Measurements from ENCODE around the gene KIAA0319L.
"Not testable (repeated sequence)": the region's sequence is repeated elsewhere in the genome, so short reads cannot be mapped to it uniquely, and the experiment has no call there.

Gene KIAA0319L

GRCh38 chr1:35557118-35557610, at the start of gene KIAA0319L:
TSS of gene KIAA0319L (minus strand) at chr1:35557403. CDS start at chr1:35554491, 2,912 bp downstream.
- peak; percentile 80 for DNase-seq

- DNase-seq = no peak
Observed at GRCh38 chr1:35605867-35606182, 48.6 kb upstream of the KIAA0319L start.

DNA sequence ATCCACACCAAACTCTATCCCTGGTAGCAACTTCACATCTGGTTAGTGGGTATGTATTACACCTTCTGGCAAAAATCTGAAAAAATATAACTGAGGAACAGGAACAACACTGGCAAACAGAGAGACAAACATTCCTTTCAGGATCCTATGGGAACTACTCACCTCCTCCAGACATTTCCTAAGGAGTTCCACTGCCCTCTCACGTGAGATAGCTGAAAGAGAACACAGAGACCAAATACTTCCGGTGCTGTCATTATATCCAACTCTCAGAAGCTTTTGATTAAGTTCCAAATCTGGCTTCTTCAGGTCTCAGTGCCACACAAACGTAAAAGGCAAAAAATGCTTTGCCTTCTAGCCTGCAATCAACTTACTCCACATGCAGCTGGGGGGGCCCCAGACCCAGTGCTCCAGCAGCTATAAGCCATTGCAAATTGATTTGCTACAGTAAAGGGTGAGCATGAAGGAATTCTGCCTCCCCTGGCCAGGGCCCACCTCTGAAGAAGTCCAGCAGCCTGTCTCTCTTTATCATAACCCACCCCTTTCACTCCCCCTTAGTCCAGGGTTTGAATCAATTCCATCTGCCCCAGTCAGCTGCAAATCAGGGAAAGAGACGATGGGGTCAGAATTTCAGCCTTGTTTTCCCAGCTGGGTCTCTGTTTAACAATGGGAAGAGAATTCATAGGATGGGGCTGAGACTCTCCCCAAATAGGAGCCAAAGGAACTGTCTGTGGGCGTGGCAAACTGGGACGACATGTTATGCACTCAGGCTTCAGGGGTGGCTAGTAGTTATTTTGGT, 48.1 kb upstream of the KIAA0319L start:
- no peak for DNase-seq

DNA sequence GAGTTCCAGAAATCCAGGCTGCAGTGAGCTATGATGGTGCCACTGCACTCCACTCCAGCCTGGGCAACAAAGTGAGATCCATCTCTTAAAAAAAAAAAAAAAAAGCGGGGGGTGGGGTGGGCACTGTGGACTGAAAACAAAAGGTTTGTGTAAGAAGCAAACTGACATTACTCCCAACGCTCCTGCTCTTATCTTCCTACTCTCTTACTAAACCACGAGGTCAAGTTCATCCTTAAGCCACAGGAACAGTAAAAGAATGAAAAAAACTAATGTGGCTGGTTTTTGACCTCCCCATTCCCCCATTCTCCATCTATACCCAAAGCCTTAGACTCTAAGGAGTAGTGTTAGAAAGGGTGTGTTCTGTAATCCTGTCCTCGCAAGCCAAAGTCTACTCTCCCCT, 46.7 kb upstream of the KIAA0319L start:
- no peak for DNase-seq

DNA sequence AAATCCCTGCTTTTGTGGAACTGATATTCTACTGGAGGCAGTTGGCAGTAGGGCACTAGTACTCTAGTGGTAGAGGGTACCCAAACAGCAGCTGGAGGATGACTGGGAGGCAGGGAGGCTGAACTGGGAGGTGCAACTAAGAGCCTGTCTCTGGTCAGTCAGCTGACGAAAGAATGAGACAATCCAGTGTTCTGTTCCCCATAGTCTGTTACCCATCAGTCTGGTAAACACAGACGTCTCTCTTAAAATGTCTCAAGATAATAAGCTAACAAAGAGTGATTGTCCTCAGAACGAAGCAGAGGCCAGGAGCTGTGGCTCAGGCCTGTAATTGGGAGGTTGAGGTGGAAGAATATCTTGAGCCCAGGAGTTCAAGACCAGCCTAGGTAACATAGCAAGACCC, 46.3 kb upstream of the KIAA0319L start:
- no peak for DNase-seq

- DNase-seq = no peak
Observed at GRCh38 chr1:35600593-35600992, 43.4 kb upstream of the KIAA0319L start.

DNA sequence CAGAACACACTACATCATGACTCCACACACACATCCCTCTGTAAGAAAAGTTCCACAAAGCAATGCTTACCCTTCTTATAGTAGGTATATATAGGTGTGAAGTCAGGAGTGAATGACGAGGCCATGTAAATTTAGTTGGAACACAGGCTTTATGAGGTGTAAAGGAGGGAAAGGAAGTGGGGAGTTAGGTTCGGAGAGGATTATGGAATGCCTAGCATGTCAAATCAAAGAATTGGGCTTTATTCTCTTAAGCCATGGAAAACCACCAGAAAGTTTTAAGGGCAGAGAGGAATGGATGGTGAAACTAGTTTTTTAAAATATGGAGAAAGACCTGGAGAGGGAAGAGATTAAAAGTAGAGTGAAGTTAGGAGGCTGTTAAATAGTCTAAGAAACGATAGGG, 42.2 kb upstream of the KIAA0319L start:
- DNase-seq = no peak

DNA sequence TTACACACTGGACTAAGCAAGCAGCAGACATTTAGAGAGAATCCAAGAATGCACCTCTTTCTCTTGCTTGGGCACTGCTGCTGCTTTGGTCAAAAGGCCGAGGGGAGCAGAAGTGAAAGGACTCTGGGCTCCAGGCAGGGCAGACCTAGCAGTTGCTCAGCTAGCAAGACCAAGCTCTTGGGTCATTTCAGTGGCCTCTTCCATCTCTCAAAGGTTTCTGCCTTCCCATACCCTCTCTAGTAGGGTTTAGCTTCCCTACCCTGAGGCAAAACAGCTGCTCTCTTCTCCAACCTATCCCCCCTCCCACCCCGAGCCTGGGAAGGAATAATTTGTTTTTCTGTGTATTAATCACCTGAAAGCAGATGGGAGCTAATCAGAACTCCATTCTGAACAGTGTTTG, 41.7 kb upstream of the KIAA0319L start:
- no peak for DNase-seq

GRCh38 chr1:35597870-35598269, 40.7 kb upstream of the KIAA0319L start:
- no peak for DNase-seq

GRCh38 chr1:35595684-35596083, 38.5 kb upstream of the KIAA0319L start:
- DNase-seq = no peak

GRCh38 chr1:35594005-35594760, 37.0 kb upstream of the KIAA0319L start:
- no peak for DNase-seq

DNA sequence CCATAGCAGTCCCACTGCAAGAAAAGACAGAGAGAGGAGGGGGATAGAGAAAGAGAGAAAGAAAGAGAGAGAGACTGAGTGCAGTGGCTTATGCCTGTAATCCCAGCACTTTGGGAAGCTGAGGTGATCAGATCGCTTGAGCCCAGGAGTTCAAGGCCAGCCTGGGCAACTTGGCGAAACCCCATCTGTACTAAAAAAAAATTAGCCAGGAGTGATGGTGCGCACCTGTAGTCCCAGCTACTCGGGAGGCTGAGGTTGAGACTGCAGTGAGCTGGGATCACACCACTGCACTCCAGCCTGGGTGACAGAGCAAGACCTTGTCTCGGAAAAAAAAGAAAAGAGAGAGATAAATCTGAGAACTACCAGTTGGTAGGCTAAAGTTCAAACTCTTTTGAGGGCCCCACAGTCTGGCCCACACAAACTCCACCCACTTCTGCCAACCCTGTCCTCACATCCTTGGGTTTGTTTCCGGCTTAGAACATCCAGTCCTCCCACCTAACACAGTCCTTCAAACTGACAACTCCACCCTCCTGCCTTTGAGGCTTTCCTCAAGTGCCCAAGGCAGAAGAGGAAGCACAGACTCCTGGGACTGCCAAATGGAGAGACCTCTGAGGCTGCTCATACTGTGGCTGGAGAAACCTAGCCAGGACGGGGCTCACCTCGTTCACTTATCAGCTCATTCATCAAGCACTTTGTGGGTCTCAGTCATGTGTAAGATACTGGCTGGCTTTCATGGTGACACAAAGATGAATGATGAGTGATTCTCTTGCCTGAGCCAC, 36.0 kb upstream of the KIAA0319L start:
- DNase-seq = no peak

GRCh38 chr1:35591211-35591610, 34.0 kb upstream of the KIAA0319L start:
- DNase-seq = no peak

DNA sequence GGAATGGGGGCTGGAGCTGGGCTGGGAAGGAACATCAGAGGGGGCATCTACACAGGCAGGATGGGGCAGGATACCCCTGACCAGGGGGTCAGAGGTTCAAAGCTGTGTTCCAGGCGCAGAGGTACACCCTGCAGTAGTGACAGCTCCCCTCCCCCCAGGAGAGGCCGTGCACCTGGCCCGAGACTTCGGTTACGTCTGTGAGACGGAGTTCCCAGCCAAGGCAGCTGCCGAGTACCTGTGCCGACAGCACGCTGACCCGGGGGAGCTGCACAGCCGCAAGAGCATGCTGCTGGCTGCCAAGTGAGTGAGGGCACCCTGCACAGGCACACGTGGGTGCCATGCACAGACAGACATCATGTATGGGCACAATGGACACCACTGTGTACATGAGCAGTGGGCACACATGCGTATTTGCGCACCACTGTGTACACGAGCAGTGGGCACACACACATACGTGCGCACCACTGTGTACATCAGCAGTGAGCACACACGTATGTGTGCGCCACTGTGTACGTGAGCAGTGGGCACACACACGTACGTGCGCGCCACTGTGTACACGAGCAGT, 33.4 kb upstream of the KIAA0319L start:
- DNase-seq = no peak

DNA sequence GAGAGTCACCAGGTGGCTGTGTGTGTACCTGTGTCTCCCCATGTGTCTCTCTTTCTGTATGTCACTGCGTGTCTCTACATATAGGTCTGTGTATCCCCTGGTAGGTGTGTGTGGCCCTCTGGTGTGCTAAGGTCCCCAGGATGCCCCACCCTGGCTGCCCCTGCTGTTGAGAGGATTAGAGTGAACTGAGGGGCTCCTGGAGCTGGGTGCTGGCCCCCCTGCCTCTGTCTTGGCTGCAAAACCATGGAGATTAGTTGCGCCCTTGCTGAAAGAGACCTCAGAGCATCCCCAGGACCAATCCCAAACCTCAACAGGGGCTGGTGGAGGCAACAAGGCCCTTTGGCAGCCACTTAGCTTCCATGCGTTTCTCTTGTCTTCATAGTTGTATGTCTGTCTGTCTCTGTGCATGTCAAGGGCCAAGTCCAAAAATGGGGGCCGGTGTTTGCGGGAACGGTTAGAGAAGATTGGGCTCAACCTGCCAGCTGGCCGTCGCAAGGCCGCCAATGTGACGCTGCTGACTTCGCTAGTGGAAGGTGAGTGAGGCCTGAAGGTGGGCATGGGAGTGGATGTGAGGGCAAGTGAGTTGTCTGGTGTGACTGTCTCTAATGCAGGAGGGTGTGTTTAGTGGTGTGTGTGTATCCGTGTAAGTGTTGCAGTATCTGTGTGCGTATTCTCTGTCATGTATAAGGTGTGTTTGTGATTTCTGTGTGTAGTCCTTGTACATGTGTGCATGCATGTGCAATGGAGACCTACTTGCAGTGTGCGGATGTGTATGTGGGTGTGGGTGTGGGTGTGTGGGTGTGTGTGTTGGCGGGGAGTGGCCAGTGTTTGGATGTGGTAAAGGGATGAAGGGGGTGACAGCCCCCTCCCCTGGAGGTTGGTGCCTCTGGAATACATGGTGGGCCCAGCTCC, 32.6 kb upstream of the KIAA0319L start:
- no peak for DNase-seq

DNA sequence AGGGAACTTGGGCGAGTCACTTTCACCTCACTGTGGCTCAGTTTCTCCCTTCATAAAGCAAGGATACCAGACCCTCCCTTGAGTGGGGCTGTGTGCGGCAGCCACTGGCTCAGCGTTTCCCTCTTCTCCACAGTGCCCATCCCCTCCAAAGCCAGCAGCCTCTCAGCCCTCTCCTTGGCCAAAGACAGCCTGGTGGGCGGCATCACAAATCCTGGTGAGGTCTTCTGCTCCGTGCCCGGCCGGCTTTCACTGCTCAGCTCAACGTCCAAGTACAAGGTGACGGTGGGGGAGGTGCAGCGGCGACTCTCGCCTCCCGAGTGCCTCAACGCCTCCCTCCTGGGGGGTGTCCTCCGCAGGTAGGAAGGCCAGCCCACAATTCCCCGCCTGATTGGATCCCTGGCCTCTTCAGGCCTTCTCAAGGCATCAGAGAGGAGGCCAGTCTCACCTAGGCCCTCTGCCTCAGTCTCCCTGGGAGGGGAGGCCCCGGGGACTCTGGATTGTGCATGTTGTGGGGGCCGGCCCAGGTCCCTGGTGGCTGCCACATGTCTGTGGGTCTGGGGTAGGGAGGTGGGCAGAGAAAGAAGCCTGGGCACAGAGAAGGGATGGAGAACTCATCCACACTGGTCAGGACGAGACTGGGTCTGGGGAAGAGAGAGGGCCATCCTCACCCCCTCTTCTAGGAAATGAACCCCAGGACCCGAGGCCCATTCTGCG, 31.2 kb upstream of the KIAA0319L start:
- DNase-seq = no peak

- no peak for DNase-seq
Observed at GRCh38 chr1:35587736-35588135, 30.5 kb upstream of the KIAA0319L start.

DNA sequence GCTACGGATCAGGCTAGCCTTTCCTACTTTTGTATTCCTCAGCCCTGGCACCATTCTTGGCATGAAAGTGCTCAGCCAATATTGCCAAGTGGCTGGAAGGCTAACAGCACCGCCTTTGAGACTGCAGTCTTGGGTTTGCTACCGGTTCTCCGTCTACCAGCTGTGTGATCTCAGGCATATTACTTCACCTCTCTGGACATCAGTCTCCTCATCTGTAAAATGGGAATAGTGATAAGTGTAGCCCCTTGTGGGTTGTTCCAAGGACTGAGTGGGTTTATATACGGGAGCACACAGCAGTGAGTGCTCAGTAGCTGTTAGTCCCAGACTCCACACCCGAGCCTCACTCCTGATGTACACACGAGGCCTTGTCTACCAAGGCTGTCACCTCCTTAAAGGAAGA, 29.6 kb upstream of the KIAA0319L start:
- DNase-seq = no peak

DNA sequence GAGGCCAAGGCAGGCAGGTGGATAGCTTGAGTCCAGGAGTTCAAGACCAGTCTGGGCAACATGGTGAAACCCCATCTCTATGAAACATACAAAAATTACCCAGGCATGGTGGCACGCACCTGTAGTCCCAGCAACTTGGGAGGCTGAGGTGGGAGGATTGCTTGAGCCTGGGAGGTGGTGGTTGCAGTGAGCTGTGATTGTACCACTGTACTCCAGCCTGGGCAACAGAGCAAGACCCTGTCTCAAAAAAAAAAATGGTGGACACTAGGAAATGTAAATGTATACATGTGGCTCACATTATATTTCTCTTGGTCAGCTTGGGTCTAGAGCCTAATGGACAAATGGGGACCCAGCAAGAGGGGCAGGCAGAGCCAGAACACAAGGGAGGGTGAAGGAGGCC, 28.6 kb upstream of the KIAA0319L start:
- not testable (repeated sequence) for DNase-seq

DNA sequence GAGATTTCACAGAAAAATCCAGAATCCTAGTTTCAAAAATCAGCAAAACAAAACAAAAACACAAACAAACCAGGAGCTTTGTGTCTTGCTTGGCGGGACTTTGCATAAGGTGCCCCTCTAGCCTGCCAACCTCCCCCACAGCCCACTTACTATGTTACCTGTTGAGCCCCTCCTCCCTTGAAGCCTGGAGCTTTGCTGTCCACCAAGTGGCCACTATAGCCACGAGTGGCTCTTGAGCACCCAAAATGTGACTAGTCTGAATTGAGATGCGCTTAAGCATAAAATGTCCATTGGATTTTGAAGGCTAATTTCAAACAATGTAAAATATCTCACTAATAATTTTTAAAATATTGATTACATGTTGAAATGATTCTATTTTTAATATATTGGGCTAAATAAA, 28.1 kb upstream of the KIAA0319L start:
- DNase-seq = no peak

- DNase-seq = not testable (repeated sequence)
Observed at GRCh38 chr1:35581621-35582020, 24.4 kb upstream of the KIAA0319L start.
